ENCODE measurements around the gene CSTF3. TPM values are rescaled to one million over a fixed set of nuclear protein-coding genes. Genes with fewer than 3 reads are reported as not detected.
"Not testable (repeated sequence)": the region's sequence is repeated elsewhere in the genome, so short reads cannot be mapped to it uniquely, and the experiment has no call there.

The CSTF3 gene
- polyA plus RNA-seq, 1 donor from 2014 or later = 86.8 TPM

DNA sequence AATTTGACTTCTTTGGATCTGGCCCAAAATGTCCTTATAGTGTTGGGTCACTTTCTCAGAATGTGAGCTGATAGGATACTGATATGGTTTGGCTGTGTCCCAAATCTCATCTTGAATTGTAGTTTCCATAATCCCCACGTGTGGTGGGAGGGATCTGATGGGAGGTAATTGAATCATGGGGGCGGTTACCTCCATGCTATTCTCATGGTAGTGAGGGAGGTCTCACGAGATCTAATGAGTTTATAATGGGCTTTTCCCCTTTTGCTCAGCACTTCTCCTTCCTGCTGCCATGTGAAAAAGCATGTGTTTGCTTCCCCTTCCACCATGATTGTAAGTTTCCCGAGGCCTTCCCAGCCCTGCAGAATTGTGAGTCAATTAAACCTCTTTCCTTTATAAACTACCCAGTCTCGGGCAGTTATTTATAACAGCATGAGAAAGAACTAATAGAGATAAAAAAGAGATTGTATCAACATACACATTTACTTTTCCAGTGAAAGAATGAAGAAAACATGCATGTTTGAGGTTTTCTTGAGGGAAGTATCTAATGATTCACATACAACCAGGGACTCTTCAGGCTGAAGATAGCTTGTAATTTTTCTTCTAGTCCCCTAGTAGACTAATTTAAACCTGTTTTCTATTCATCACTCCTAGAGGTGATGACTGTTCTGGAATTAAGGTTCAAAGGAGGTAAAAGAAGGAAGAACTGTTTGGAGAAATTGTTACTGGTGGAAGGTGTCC is 17.3 kb upstream of the CSTF3 start:
- no peaks in the 10 kb centered on the region for H3K79me2 ChIP-seq (replicated peaks; ENCODE audit: insufficient read depth, low read length)
- no peak for TF ChIP-seq SMC3 (conservative IDR thresholded peaks at IDR 0.05; ENCODE audit: poor library complexity)
- H3K9me2 ChIP-seq (ENCODE audit: insufficient read depth, low read length) = no peaks in the 10 kb centered on the region
- H4K20me1 ChIP-seq (ENCODE audit: insufficient read depth) = no peaks in the 10 kb centered on the region
- no peaks in the 10 kb centered on the region for H3F3A ChIP-seq (ENCODE audit: insufficient read depth, low read length, poor library complexity, severe bottlenecking)
- H3K9me3 ChIP-seq (ENCODE audit: low read length) = no peaks in the 10 kb centered on the region
- no peak overlapping the region for H3K4me3 ChIP-seq (ENCODE audit: low read length)
- no peak overlapping the region for H3K4me2 ChIP-seq (ENCODE audit: low read length)
- no peaks in the 10 kb centered on the region for H3K36me3 ChIP-seq (ENCODE audit: insufficient read depth, low read length)
- H3K27me3 ChIP-seq (ENCODE audit: insufficient read depth, low read depth, low read length) = no peaks in the 10 kb centered on the region
- H3K27ac ChIP-seq (ENCODE audit: low read length) = no peak overlapping the region
- no peak overlapping the region for H2AFZ ChIP-seq (ENCODE audit: low read depth, low read length)
- no peak overlapping the region for H3K9ac ChIP-seq (ENCODE audit: low read length)

DNA sequence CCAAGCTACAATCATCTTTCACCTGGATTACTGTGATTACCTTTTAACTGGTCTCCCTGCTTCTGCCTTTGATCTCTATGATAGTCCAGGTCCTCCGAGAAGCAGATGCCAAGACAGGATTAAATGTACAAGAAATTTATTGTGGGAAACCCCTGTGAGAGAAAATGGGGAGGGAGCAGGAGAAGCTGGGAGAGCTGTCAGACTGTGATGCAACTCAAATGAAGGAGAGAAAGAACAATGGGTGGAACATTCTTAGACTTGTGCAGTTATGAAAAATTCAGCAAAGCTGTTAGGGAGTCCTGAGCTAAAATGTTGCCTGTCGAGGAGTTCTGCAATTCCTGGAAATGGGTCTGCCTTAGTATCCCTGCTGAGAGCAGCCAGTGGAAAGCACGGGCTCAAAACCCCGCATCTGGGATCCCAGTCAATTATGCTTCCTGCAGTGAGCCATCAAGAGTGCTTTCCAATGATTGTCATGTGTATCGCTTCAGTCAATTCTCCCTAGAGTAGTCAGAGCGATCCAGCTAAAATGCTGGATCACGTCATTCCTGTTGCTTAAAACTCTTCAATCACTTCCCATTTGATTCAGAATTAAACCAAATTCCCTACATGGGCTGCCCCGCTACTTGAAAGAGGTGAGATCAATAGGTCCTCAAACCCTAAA is 16.5 kb upstream of the CSTF3 start:
- H3K9me3 ChIP-seq (ENCODE audit: low read length) = no peaks in the 10 kb centered on the region

GRCh38 chr11:33176760-33177159 is 15.5 kb upstream of the CSTF3 start:
- not testable (repeated sequence) for H3K36me3 ChIP-seq (ENCODE audit: insufficient read depth, low read length); H3K79me2 ChIP-seq (replicated peaks; ENCODE audit: insufficient read depth, low read length); H3K9me2 ChIP-seq (ENCODE audit: insufficient read depth, low read length); H3K4me2 ChIP-seq (ENCODE audit: low read length); H3K4me3 ChIP-seq (ENCODE audit: low read length); H3K27me3 ChIP-seq (ENCODE audit: insufficient read depth, low read depth, low read length); H3K9me3 ChIP-seq (ENCODE audit: low read length); H4K20me1 ChIP-seq (ENCODE audit: insufficient read depth); H2AFZ ChIP-seq (ENCODE audit: low read depth, low read length); H3K9ac ChIP-seq (ENCODE audit: low read length); H3K27ac ChIP-seq (ENCODE audit: low read length); H3F3A ChIP-seq (ENCODE audit: insufficient read depth, low read length, poor library complexity, severe bottlenecking)

More for the DNA sequence above, 16.5 kb upstream of the CSTF3 start:
- Histone ChIP-seq H2AFZ (ENCODE audit: low read depth, low read length) (no peak overlapping the region), H3K4me2 (ENCODE audit: low read length) (peak overlapping the region; percentile 11), H3K9ac (ENCODE audit: low read length) (no peak overlapping the region), H3K27ac (ENCODE audit: low read length) (peak overlapping the region; percentile 35), H3K79me2 (replicated peaks; ENCODE audit: insufficient read depth, low read length) (no peaks in the 10 kb centered on the region), H3K9me2 (ENCODE audit: insufficient read depth, low read length) (no peaks in the 10 kb centered on the region), H3K27me3 (ENCODE audit: insufficient read depth, low read depth, low read length) (no peaks in the 10 kb centered on the region), H4K20me1 (ENCODE audit: insufficient read depth) (no peaks in the 10 kb centered on the region), H3F3A (ENCODE audit: insufficient read depth, low read length, poor library complexity, severe bottlenecking) (no peaks in the 10 kb centered on the region), H3K4me3 (ENCODE audit: low read length) (peak overlapping the region; percentile 26), H3K36me3 (ENCODE audit: insufficient read depth, low read length) (no peaks in the 10 kb centered on the region)
- TF ChIP-seq, protein P1, sequence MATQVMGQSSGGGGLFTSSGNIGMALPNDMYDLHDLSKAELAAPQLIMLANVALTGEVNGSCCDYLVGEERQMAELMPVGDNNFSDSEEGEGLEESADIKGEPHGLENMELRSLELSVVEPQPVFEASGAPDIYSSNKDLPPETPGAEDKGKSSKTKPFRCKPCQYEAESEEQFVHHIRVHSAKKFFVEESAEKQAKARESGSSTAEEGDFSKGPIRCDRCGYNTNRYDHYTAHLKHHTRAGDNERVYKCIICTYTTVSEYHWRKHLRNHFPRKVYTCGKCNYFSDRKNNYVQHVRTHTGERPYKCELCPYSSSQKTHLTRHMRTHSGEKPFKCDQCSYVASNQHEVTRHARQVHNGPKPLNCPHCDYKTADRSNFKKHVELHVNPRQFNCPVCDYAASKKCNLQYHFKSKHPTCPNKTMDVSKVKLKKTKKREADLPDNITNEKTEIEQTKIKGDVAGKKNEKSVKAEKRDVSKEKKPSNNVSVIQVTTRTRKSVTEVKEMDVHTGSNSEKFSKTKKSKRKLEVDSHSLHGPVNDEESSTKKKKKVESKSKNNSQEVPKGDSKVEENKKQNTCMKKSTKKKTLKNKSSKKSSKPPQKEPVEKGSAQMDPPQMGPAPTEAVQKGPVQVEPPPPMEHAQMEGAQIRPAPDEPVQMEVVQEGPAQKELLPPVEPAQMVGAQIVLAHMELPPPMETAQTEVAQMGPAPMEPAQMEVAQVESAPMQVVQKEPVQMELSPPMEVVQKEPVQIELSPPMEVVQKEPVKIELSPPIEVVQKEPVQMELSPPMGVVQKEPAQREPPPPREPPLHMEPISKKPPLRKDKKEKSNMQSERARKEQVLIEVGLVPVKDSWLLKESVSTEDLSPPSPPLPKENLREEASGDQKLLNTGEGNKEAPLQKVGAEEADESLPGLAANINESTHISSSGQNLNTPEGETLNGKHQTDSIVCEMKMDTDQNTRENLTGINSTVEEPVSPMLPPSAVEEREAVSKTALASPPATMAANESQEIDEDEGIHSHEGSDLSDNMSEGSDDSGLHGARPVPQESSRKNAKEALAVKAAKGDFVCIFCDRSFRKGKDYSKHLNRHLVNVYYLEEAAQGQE (IDR thresholded peaks at IDR 0.05; ENCODE audit: borderline replicate concordance) = peak; percentile 92
- TF ChIP-seq CTCF (IDR thresholded peaks at IDR 0.05; ENCODE audit: poor library complexity, severe bottlenecking) = no peak
- peak; percentile 56 for TF ChIP-seq EP300 (conservative IDR thresholded peaks at IDR 0.05; ENCODE audit: poor library complexity, severe bottlenecking)
- peak; percentile 49 for TF ChIP-seq POLR2AphosphoS5 (IDR thresholded peaks at IDR 0.05)
